GM18951 (cell line): ENCODE results near the gene CEP70.
"Not testable (repeated sequence)": the region's sequence is repeated elsewhere in the genome, so short reads cannot be mapped to it uniquely, and the experiment has no call there.

Source experiments
- POLR2A ChIP-seq: IDR thresholded peaks from 4 replicates; pipeline ENCODE4 v1.6.1; 2011; ENCODE audit warnings: mild to moderate bottlenecking; ENCODE audit not compliant: insufficient read length, insufficient read depth; ENCODE audit errors: extremely low read depth
- in situ Hi-C: fragments of 300-500 bp; cut with MboI; formaldehyde crosslinking; loops from one replicate; pipeline ENCODE4 v1.12.0; 2022; ENCODE audit warnings: low sequenced_read_pairs, mixed read lengths, inconsistent platforms; ENCODE audit not compliant: unreplicated experiment

CEP70 gene

GRCh38 chr3:138600100-138600745 is 6.2 kb upstream of the CEP70 start:
- in situ Hi-C loops = no loop called here
- no peak for TF ChIP-seq POLR2A

- no peak for TF ChIP-seq POLR2A
- in situ Hi-C loops = no loop called here
Measured at GRCh38 chr3:138598534-138598933, 4.5 kb upstream of the CEP70 start.

- in situ Hi-C loops = not testable (repeated sequence)
Measured at GRCh38 chr3:138597186-138597976, 3.3 kb upstream of the CEP70 start.

GRCh38 chr3:138594935-138595610 is 1.0 kb upstream of the CEP70 start:
- no peak for TF ChIP-seq POLR2A
- in situ Hi-C loops = no loop called here

GRCh38 chr3:138593488-138594149 is 441 bp downstream of the CEP70 start:
- in situ Hi-C loops = no loop called here

GRCh38 chr3:138591392-138591791 is 2.7 kb downstream of the CEP70 start:
- in situ Hi-C loops = no loop called here
- TF ChIP-seq POLR2A = no peak

More at GRCh38 chr3:138593488-138594149, 441 bp downstream of the CEP70 start:
- TF ChIP-seq POLR2A = no peak

GRCh38 chr3:138588445-138588844 is 5.6 kb downstream of the CEP70 start:
- in situ Hi-C loops = no loop called here
- no peak for TF ChIP-seq POLR2A

GRCh38 chr3:138587374-138587773 is 6.7 kb downstream of the CEP70 start:
- TF ChIP-seq POLR2A = no peak
- in situ Hi-C loops = no loop called here

- no peak for TF ChIP-seq POLR2A
- in situ Hi-C loops = no loop called here
Measured at GRCh38 chr3:138578961-138579574, 15.0 kb downstream of the CEP70 start.

GRCh38 chr3:138578141-138578540 is 15.9 kb downstream of the CEP70 start:
- in situ Hi-C loops = no loop called here
- TF ChIP-seq POLR2A = no peak

- in situ Hi-C loops = no loop called here
- no peak for TF ChIP-seq POLR2A
Measured at GRCh38 chr3:138573138-138573537, 20.9 kb downstream of the CEP70 start.

- in situ Hi-C loops = not testable (repeated sequence)
Measured at GRCh38 chr3:138569624-138570023, 24.4 kb downstream of the CEP70 start.

- no peak for TF ChIP-seq POLR2A
- in situ Hi-C loops = no loop called here
Measured at GRCh38 chr3:138569090-138569489, 25.0 kb downstream of the CEP70 start.
